Endometrium (tissue), 2 donors: ENCODE results near the gene SIK2.
"Not testable (repeated sequence)": the region's sequence is repeated elsewhere in the genome, so short reads cannot be mapped to it uniquely, and the experiment has no call there.

Experiments used
- FAIRE-seq: peaks from 2 replicates; lab custom pipeline; 2012; peaks lifted over from hg19 to GRCh38; lab: Jason Lieb, UNC
- donor health status: control.
- donor health status: control.

SIK2 gene

GRCh38 chr11:111698852-111699559 is 96.8 kb downstream of the SIK2 start:
- FAIRE-seq: no peak

GRCh38 chr11:111699579-111700156 is 97.4 kb downstream of the SIK2 start:
- FAIRE-seq: no peak

- FAIRE-seq: no peak
Measured at GRCh38 chr11:111700162-111700561, 97.9 kb downstream of the SIK2 start.

- FAIRE-seq: no peak
Measured at GRCh38 chr11:111702623-111703022, 100.4 kb downstream of the SIK2 start.

GRCh38 chr11:111703576-111703975 is 101.3 kb downstream of the SIK2 start:
- FAIRE-seq: no peak

- peak; percentile 18 for FAIRE-seq
Measured at GRCh38 chr11:111707039-111707690, 104.9 kb downstream of the SIK2 start.

- no peak for FAIRE-seq
Measured at GRCh38 chr11:111707691-111708067, 105.4 kb downstream of the SIK2 start.

GRCh38 chr11:111714522-111714921 is 112.3 kb downstream of the SIK2 start:
- no peak for FAIRE-seq

GRCh38 chr11:111715142-111715816 is 113.0 kb downstream of the SIK2 start:
- no peak for FAIRE-seq

- FAIRE-seq: not testable (repeated sequence)
Measured at GRCh38 chr11:111717660-111718059, 115.4 kb downstream of the SIK2 start.

GRCh38 chr11:111718436-111718835 is 116.2 kb downstream of the SIK2 start:
- no peak for FAIRE-seq

- FAIRE-seq: no peak
Measured at GRCh38 chr11:111718859-111719258, 116.6 kb downstream of the SIK2 start.

- FAIRE-seq: no peak
Measured at GRCh38 chr11:111719379-111719778, 117.1 kb downstream of the SIK2 start.

- no peak for FAIRE-seq
Measured at GRCh38 chr11:111720801-111721494, 118.7 kb downstream of the SIK2 start.

- no peak for FAIRE-seq
Measured at GRCh38 chr11:111722501-111722900, 120.3 kb downstream of the SIK2 start.

- no peak for FAIRE-seq
Measured at GRCh38 chr11:111723595-111723994, 121.3 kb downstream of the SIK2 start.

GRCh38 chr11:111724615-111725129 is 122.4 kb downstream of the SIK2 start:
- FAIRE-seq: no peak

GRCh38 chr11:111725621-111726020 is 123.4 kb downstream of the SIK2 start:
- no peak for FAIRE-seq

- no peak for FAIRE-seq
Measured at GRCh38 chr11:111726301-111726713, 124.1 kb downstream of the SIK2 start.

- no peak for FAIRE-seq
Measured at GRCh38 chr11:111727431-111727830, 125.2 kb downstream of the SIK2 start.

- FAIRE-seq: no peak
Measured at GRCh38 chr11:111729071-111729830, 127.0 kb downstream of the SIK2 start.
